HG02870 (cell line): ENCODE results near the gene COPS7A.

Source experiments
- ATAC-seq: cut with Tn5 transposase; IDR thresholded peaks from one replicate; pipeline ENCODE4 v1.9.1; 2021; ENCODE audit warnings: mild to moderate bottlenecking, moderate library complexity; ENCODE audit not compliant: unreplicated experiment

The COPS7A gene

GRCh38 chr12:6723607-6724408 is at the start of gene COPS7A:
Gene COPS7A, plus strand, starts transcription at chr12:6724046. Its CDS starts 611 bp downstream, at chr12:6724657.
- peak; percentile 94 for ATAC-seq

GRCh38 chr12:6676962-6677361 is 46.9 kb upstream of the COPS7A start:
- ATAC-seq: no peak

- no peak for ATAC-seq
Measured at GRCh38 chr12:6684609-6685008, 39.2 kb upstream of the COPS7A start.

DNA sequence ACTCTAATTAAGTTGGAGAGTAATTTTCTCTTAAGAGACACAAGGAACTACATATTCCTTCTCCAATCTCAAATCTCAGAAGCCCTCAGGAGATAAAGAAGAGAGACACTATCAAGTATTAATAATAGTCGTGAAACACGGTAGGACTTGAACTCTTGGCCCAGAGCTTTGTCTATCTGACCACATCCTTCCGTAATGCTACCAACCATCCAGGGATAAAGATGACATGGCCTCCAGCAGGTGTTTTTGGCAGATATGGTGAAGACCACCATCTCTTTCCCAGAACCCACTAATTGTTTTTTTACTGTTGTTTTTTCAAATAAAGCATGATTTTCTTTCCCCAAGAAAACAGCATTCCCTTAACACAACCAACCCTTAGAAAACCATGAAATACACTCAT is 38.0 kb upstream of the COPS7A start:
- no peak for ATAC-seq

DNA sequence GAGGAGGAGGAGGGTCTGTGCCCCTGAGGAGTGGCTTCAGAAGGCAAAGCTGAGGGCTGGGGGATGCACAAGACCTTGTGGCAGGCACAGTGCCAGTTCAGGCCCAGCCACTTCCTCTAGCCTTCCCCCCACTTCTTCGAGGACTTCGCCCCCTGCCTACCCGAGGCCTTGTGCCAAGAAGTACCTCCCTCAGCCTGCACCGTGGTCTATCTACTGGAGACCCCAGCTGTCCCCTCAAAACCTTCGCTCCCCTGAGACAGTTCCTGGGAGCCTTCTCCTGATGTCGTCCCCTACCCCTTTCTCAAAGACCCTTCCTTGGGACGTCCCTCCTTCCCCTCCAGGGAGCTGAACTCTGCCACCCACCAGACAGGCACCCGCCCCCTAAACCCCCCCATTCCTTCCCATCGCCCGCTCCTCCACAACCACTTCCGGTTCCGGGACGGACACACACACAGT is 35.3 kb upstream of the COPS7A start:
- ATAC-seq: no peak

GRCh38 chr12:6688999-6689882 is 34.6 kb upstream of the COPS7A start, which contains the start of gene ZNF384:
Gene ZNF384, minus strand, starts transcription at chr12:6689375. Its CDS starts 9,855 bp downstream, at chr12:6679520.
- ATAC-seq: peak; percentile 88

DNA sequence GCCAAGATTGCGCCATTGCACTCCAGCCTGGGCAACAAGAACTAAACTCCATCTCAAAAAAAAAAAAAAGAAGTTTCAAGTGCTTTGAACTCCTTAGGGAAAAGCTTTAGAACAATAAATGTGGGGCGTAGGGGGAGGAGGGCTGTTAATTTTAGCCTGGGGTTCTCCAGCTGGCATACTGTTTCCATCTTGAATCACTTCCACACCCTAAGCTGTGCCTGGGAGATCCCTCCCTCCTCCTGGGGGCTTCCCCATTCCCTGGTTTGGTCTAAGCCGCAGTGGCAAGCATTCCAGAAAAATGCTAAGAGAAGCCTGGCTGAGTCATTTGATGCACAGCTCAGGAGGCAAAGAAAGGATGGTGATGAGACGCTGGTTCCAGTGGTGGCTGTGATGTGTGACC is 32.4 kb upstream of the COPS7A start:
- ATAC-seq: no peak

- no peak for ATAC-seq
Measured at GRCh38 chr12:6692888-6693287, 31.0 kb upstream of the COPS7A start.

- ATAC-seq: no peak
Measured at GRCh38 chr12:6693832-6694355, 30.0 kb upstream of the COPS7A start.

GRCh38 chr12:6694701-6695100 is 29.1 kb upstream of the COPS7A start:
- no peak for ATAC-seq

DNA sequence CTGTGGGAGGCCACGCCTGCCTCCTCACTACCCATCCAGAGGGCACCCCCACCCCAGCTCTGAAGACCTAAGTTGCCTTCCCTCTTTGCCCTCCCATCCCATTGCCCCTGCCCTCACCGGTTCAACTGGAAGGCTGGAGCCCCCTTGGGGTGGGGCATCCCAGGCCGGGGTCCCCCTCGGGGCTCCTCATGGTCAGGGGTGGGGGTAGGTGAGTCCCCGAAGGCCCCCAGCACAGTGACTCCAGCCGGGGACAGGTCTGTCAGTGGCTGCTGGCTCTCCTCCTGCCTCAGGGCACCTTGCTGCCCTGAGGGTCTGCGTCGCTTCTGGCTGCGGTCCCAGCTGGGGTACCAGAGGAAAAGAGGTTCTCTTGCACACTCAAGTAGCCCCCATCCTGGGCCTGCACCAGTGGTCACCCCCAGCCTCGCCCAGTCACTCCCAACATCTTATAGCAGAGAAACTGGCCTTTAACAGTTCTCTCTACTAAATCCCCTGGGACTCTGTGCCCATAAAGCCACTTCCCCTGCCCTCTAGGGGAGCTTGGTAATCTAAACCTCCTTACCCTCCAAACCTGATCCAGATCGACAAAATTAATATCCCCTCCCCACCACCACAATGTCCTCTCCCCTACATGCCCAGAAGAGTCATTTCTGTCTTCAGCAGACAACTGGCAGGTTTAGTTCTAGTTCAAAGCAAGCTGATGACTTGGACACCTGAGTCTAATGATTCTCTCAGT is 28.4 kb upstream of the COPS7A start:
- no peak for ATAC-seq

DNA sequence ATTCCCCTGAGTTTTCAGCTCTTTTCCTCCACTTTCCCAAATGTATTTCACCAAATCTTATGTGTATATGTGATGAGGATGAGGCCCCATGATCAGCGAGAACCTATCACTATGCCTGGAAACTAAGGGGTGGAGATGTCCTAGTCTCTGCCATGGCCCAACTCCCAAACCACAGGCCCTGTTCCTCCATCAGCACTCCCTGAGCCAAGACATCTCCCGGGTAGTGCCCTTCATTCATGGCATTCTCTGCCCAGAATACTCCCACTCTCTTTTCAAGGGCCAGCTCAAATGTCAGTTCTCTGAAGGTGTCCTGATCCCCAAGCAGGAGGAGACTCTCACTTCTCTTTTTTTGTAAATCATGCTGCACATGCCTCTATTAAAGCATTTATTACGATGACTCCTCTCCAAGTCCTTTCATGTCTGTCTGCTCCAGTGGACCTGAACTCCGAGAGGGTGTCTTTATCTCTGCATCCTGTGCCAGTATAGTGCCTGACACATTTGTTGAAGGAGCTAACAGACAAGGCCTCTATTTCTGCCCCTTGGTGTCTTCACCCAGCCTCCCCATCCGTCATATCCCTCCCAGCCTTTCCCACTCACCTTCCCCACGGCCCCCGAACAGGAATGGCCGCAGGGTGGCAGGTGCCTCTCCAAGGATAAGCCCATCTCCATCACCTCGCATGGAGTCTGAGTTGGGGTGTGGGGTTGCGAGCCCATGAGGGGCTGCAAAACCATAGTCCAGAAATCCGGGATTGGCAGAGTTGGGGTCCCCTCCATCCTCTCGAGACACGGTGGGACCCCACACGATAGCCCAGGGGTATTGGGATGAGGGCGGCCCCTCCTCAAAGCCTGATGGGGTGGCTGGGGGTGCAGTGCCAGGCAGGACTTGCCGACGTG is 26.9 kb upstream of the COPS7A start:
- no peak for ATAC-seq

- no peak for ATAC-seq
Measured at GRCh38 chr12:6697584-6698351, 26.1 kb upstream of the COPS7A start.

DNA sequence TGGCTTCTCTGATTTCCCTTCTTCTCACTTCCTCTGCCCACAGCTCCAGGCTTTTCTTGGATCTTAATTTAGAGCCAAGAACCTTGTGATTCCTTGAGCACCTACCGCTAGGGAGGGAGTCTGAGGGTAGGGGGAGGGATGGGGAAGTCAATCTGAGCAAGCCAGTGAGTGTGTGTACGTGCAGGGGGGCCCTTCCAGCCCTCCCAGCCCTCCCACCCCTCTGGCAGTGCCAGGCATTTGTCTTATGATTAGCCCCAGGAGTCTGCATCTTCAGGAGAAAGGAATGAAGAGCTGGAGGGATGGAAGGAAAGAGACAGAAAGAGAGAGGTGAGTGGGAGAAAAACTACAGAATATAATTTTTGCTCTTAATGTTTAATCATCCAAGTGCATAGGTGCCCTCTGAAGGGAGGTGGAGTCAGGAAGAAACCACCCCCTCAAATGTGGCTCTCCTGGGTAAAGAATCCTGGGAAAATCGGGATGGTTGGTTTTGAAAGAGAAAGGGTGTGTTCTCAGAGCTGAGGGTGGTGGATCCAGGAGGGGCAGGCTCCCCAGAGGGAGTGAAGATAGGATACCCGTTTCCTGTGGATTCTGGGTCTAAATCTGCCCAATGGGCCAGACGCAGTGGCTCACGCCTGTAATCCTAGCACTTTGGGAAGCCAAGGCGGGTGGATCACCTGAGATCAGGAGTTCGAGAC is 25.3 kb upstream of the COPS7A start:
- ATAC-seq: no peak

DNA sequence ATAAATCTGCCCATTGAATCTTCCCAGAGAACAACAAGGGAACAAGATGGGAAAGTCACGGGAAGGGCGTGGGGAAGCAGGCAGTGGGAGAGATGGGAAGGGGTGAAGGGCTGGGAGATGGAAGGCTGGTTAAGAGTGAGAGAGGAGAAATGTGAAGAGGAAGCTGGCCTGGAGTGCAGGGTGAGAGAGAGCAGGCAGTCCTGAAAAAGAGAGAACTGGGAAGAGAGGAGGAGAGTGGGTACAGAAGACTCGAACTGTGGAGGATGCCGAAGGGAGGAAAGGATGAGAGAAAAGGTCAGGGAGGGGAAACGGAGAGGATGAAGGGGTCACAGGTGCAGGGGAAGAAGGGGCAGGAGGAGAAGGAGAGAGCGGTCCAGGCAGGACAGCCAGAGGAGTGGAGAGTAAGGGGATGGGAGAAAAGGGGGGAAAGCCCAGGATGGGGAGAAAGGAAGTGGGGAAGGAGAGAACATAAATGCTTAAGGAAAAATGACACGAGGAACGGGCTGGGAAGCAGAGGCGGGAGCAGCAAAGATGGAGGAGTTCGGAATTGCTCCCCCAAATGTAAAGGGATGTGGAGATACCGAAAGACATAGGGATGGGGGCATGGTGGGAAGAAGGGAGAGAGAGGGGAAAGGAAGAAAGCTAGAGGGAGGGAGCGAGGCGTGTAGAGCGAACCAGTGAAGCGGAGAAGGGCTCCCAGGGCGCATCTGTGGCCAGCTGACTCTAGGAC is 24.4 kb upstream of the COPS7A start:
- ATAC-seq: no peak

DNA sequence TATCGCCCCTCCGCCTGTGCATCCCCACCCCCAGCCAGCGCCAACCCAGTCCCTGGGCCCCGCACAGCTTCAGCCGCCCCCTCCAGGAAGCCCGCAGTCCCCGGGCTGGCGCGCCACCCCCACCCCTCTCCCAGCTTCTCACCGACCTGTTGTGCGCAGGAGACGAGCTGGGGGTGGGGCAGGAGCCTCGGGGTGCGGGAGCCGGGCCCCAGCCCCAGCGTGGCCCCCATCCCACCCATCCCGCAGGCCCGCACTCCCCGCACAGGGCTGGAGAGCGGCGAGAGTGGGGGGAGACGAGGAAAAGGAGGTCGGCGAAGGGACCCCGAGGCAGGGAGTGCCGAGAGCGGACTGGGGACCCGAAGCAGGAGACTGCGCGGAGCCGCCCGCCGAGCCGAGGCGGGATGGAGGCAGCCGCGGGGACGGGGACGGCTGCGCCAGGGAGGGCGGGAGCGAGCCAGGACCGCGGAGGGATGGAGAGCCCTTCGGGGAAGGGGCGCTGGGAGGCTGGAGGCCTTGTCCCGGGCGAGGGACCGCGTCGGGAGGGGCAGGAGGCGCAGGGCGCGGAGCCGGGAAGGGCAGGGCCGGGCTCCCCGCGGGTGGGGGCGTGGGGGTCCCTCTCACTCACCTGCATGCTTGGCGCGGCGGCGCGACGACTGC is 23.7 kb upstream of the COPS7A start:
- no peak for ATAC-seq

DNA sequence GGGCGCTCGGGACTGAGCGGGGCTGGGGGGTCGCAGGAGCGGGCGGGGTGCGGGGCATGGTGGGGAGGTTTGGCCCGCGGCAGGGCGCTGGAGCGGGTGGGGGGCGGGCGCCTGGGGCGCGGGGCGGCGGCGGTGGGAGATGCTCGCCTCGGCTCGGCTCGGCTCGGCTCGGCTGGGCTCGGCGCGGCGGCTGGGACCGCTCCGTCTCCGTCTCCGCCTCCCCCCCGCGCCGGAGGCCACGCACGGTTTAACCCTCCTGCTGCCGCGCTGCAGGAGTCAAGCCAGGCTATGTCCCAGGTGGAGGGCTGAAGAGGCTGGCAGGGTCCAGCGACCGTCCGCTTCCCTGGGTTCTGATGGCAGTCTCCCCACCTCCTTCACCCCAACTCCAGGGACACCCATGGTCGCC is 23.2 kb upstream of the COPS7A start, which contains the start of gene PIANP:
Gene PIANP, minus strand, starts transcription at position 170 of the 406 bp plus-strand sequence. CDS start 2,754 bp downstream, outside the sequence.
- ATAC-seq: no peak
